Pulmonary artery endothelial cell (primary cell): Measurements from ENCODE around the gene PRR9. TPM values are rescaled to one million over a fixed set of nuclear protein-coding genes. Genes with fewer than 3 reads are reported as not detected.
"Not testable (repeated sequence)": the region's sequence is repeated elsewhere in the genome, so short reads cannot be mapped to it uniquely, and the experiment has no call there.

Source experiments
- DNase-seq: peaks from one replicate; pipeline ENCODE4 v3.0.0-alpha.2; 2011; ENCODE audit warnings: low read depth, low spot score
- total RNA-seq: library from RNA; depleted of rRNA; stranded (reverse); fragments of >200 nt; gene quantifications from 2 replicates; pipeline ENCODE4 v1.2.3, GENCODE V29; 2014

Gene PRR9
- total RNA-seq, 1 donor from 2014 or later = not detected

GRCh38 chr1:153229076-153229829, 11.9 kb downstream of the PRR9 start:
- not testable (repeated sequence) for DNase-seq

- DNase-seq = no peak
Measured at GRCh38 chr1:153231363-153231762, 14.0 kb downstream of the PRR9 start.

- no peak for DNase-seq
Measured at GRCh38 chr1:153231785-153232184, 14.4 kb downstream of the PRR9 start.

- DNase-seq = no peak
Measured at GRCh38 chr1:153232553-153232952, 15.2 kb downstream of the PRR9 start.

- DNase-seq = no peak
Measured at GRCh38 chr1:153233448-153233847, 16.1 kb downstream of the PRR9 start.

- no peak for DNase-seq
Measured at GRCh38 chr1:153238527-153238926, 21.1 kb downstream of the PRR9 start.

GRCh38 chr1:153242160-153242559, 24.8 kb downstream of the PRR9 start:
- DNase-seq = no peak

- no peak for DNase-seq
Measured at GRCh38 chr1:153245466-153245865, 28.1 kb downstream of the PRR9 start.

- no peak for DNase-seq
Measured at GRCh38 chr1:153246018-153246417, 28.6 kb downstream of the PRR9 start.

- DNase-seq = no peak
Measured at GRCh38 chr1:153246825-153247224, 29.4 kb downstream of the PRR9 start.

GRCh38 chr1:153248176-153248879, 30.9 kb downstream of the PRR9 start:
- no peak for DNase-seq

- DNase-seq = no peak
Measured at GRCh38 chr1:153250166-153250565, 32.8 kb downstream of the PRR9 start.

- no peak for DNase-seq
Measured at GRCh38 chr1:153251087-153251486, 33.7 kb downstream of the PRR9 start.

- DNase-seq = no peak
Measured at GRCh38 chr1:153251562-153251961, 34.2 kb downstream of the PRR9 start.

GRCh38 chr1:153251988-153252387, 34.6 kb downstream of the PRR9 start:
- no peak for DNase-seq

GRCh38 chr1:153253076-153253475, 35.7 kb downstream of the PRR9 start:
- DNase-seq = no peak

- no peak for DNase-seq
Measured at GRCh38 chr1:153253693-153254092, 36.3 kb downstream of the PRR9 start.

GRCh38 chr1:153259387-153259786, 42.0 kb downstream of the PRR9 start, which contains the start of gene LORICRIN:
LORICRIN (plus strand) TSS chr1:153259687; CDS start chr1:153260950, 1,263 bp downstream.
- DNase-seq = no peak

GRCh38 chr1:153260585-153261280, 43.3 kb downstream of the PRR9 start:
- DNase-seq = no peak

- DNase-seq = no peak
Measured at GRCh38 chr1:153261281-153262069, 44.1 kb downstream of the PRR9 start.

- no peak for DNase-seq
Measured at GRCh38 chr1:153262070-153262366, 44.6 kb downstream of the PRR9 start.
